Cardiac muscle cell (in vitro differentiated cells and primary cell): ENCODE measurements around the gene DGCR6L. TPM values are rescaled to one million over a fixed set of nuclear protein-coding genes. Genes with fewer than 3 reads are reported as not detected.
"Not testable (repeated sequence)": the region's sequence is repeated elsewhere in the genome, so short reads cannot be mapped to it uniquely, and the experiment has no call there.

Source experiments
- DNase-seq, 2 donors: peaks; one replicate each; pipeline versions ENCODE4 v3.0.0 to v3.0.0-alpha.2; 2010 to 2017; ENCODE audit warnings: low read depth in 1 of 2, low spot score in 1 of 2
- H3K27ac ChIP-seq: fragments of 200-600 bp; sonication (generic); 2 replicates; pipeline ENCODE4 v1.5.1; 2016
- H3K27me3 ChIP-seq: fragments of 200-600 bp; sonication (generic); 2 replicates; pipeline ENCODE4 v1.6.0; 2016; ENCODE audit warnings: control low read depth
- H3K36me3 ChIP-seq: fragments of 200-600 bp; sonication (generic); 2 replicates; pipeline ENCODE4 v1.5.1; 2016; ENCODE audit warnings: control low read depth
- H3K4me1 ChIP-seq: fragments of 200-600 bp; sonication (generic); 2 replicates; pipeline ENCODE4 v1.8.1; 2017; ENCODE audit warnings: low read depth, mild to moderate bottlenecking, mixed run types
- H3K4me3 ChIP-seq: fragments of 200-600 bp; sonication (generic); 2 replicates; pipeline ENCODE4 v1.5.1; 2016; ENCODE audit warnings: mild to moderate bottlenecking
- H3K9me3 ChIP-seq: fragments of 200-600 bp; sonication (generic); 2 replicates; pipeline ENCODE4 v1.5.1; 2017; ENCODE audit warnings: low read depth, mild to moderate bottlenecking, control low read depth
- CTCF ChIP-seq: IDR thresholded peaks from 2 replicates; pipeline ENCODE4 v1.5.1; 2012; ENCODE audit warnings: low read depth, mild to moderate bottlenecking, low read length
- polyA plus RNA-seq: library from polyadenylated mRNA; unstranded; fragments of >200 nt; fragmentation: Nextera tagmentation; extraction: Ambion mirVana; gene quantifications from 2 replicates; pipeline ENCODE4 v1.2.1, GENCODE V29; 2016
- total RNA-seq: library from RNA; depleted of rRNA; stranded (reverse); fragments of >200 nt; gene quantifications from 2 replicates; pipeline ENCODE4 v1.2.3, GENCODE V29; 2016

Gene DGCR6L
- total and polyA plus RNA-seq, 2 experiments from 2014 or later: 89.6 to 157 TPM

GRCh38 chr22:20315337-20316216 lies 4.3 kb downstream of the DGCR6L start:
- H3K4me3 ChIP-seq: no peak overlapping the region
- no peak for TF ChIP-seq CTCF
- no peak overlapping the region for H3K27ac ChIP-seq
- no peaks in the 10 kb centered on the region for H3K27me3 ChIP-seq
- DNase-seq: no peak
- no peaks in the 10 kb centered on the region for H3K9me3 ChIP-seq
- peaks cover 5% of the 10 kb centered on the region for H3K4me1 ChIP-seq
- no peaks in the 10 kb centered on the region for H3K36me3 ChIP-seq

GRCh38 chr22:20314741-20315336 lies 5.0 kb downstream of the DGCR6L start:
- H3K9me3 ChIP-seq, H3K4me3 ChIP-seq, H3K36me3 ChIP-seq, H3K4me1 ChIP-seq, H3K27me3 ChIP-seq, DNase-seq, H3K27ac ChIP-seq: not testable (repeated sequence)

GRCh38 chr22:20314206-20314605 lies 5.7 kb downstream of the DGCR6L start:
- not testable (repeated sequence) for H3K36me3 ChIP-seq, H3K27me3 ChIP-seq, H3K27ac ChIP-seq, H3K4me3 ChIP-seq, H3K4me1 ChIP-seq, DNase-seq, H3K9me3 ChIP-seq

GRCh38 chr22:20313306-20314077 lies 6.4 kb downstream of the DGCR6L start:
- not testable (repeated sequence) for H3K4me1 ChIP-seq, H3K27ac ChIP-seq, DNase-seq, H3K4me3 ChIP-seq, H3K9me3 ChIP-seq, H3K36me3 ChIP-seq, H3K27me3 ChIP-seq

GRCh38 chr22:20312396-20313191 lies 7.3 kb downstream of the DGCR6L start:
- Histone ChIP-seq H3K27me3 (no peaks in the 10 kb centered on the region), H3K27ac (no peak overlapping the region), H3K4me3 (no peak overlapping the region), H3K36me3 (no peaks in the 10 kb centered on the region), H3K4me1 (no peaks in the 10 kb centered on the region), H3K9me3 (no peaks in the 10 kb centered on the region)
- no peak for DNase-seq
- no peak for TF ChIP-seq CTCF

GRCh38 chr22:20311249-20312062 lies 8.4 kb downstream of the DGCR6L start:
- H3K4me1 ChIP-seq, H3K36me3 ChIP-seq, H3K9me3 ChIP-seq, H3K27me3 ChIP-seq, DNase-seq, H3K27ac ChIP-seq, H3K4me3 ChIP-seq: not testable (repeated sequence)

- not testable (repeated sequence) for DNase-seq, H3K9me3 ChIP-seq, H3K27ac ChIP-seq, H3K4me1 ChIP-seq, H3K27me3 ChIP-seq, H3K36me3 ChIP-seq, H3K4me3 ChIP-seq
Measured at GRCh38 chr22:20310773-20311172, 9.1 kb downstream of the DGCR6L start.

- H3K4me1 ChIP-seq, DNase-seq, H3K9me3 ChIP-seq, H3K27ac ChIP-seq, H3K4me3 ChIP-seq, H3K27me3 ChIP-seq, H3K36me3 ChIP-seq: not testable (repeated sequence)
Measured at GRCh38 chr22:20310180-20310579, 9.7 kb downstream of the DGCR6L start.

GRCh38 chr22:20308806-20309650 lies 10.8 kb downstream of the DGCR6L start:
- not testable (repeated sequence) for H3K36me3 ChIP-seq, H3K9me3 ChIP-seq, H3K27me3 ChIP-seq, DNase-seq, H3K4me1 ChIP-seq, H3K4me3 ChIP-seq, H3K27ac ChIP-seq
